Epithelial cell of proximal tubule (primary cell): ENCODE data around the gene KCNA4. TPM values are rescaled to one million over a fixed set of nuclear protein-coding genes. Genes with fewer than 3 reads are reported as not detected.
"Not testable (repeated sequence)": the region's sequence is repeated elsewhere in the genome, so short reads cannot be mapped to it uniquely, and the experiment has no call there.

Experiments
- DNase-seq: peaks from one replicate; pipeline ENCODE4 v3.0.0-alpha.2; 2011; ENCODE audit warnings: low read depth
- H3K4me3 ChIP-seq: 2 replicates; pipeline ENCODE4 v1.5.1; 2011; ENCODE audit warnings: low read depth, mild to moderate bottlenecking, low read length
- total RNA-seq: library from RNA; depleted of rRNA; stranded (reverse); fragments of >200 nt; gene quantifications from 2 replicates; pipeline ENCODE4 v1.2.3, GENCODE V29; 2015
- TF ChIP-seq, protein P1 (sequence below): conservative IDR thresholded peaks from 2 replicates; pipeline ENCODE4 v1.5.1; 2012; ENCODE audit warnings: low read depth, mild to moderate bottlenecking, low read length

Gene KCNA4
- total RNA-seq, 1 donor from 2014 or later: not detected

DNA sequence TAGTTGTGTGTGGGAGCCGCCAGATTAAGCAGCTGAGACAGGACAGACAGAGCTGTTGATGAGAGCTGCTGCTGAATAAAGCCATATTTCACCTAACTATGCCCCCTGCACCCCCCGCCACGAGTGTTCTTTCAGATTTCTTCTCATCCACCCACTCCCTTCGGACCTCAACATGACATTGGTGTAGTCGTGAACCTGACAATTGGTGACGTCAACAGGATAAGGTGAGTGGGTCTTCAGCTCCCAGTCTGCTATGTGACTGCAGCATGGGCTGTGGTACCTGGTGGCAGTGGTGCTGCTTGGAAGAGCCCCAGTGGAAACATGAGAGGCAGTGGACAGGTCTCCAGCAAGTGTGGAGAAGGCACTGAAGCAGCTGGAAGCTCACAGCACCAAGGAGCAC is 28.3 kb upstream of the KCNA4 start:
- TF ChIP-seq, protein P1, sequence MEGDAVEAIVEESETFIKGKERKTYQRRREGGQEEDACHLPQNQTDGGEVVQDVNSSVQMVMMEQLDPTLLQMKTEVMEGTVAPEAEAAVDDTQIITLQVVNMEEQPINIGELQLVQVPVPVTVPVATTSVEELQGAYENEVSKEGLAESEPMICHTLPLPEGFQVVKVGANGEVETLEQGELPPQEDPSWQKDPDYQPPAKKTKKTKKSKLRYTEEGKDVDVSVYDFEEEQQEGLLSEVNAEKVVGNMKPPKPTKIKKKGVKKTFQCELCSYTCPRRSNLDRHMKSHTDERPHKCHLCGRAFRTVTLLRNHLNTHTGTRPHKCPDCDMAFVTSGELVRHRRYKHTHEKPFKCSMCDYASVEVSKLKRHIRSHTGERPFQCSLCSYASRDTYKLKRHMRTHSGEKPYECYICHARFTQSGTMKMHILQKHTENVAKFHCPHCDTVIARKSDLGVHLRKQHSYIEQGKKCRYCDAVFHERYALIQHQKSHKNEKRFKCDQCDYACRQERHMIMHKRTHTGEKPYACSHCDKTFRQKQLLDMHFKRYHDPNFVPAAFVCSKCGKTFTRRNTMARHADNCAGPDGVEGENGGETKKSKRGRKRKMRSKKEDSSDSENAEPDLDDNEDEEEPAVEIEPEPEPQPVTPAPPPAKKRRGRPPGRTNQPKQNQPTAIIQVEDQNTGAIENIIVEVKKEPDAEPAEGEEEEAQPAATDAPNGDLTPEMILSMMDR: no peak
- DNase-seq: no peak
- no peak overlapping the region for H3K4me3 ChIP-seq

DNA sequence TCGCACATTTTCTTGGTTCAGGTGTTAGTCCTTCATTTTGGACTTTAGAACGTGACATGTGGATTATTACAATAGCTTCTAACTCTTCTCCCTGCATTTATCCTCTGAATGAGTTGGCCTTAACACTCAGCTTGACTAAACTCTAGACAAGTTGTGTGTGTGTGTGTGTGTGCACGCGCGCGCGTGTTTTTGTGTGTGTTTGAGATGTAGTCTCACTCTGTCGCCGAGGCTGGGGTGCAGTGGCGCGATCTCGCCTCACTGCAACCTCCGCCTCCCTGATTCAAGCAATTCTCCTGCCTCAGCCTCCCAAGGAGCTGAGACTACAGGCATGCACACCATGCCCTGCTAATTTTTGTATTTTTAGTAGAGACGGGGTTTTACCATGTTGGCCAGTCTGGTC is 24.3 kb upstream of the KCNA4 start:
- no peak overlapping the region for H3K4me3 ChIP-seq
- no peak for DNase-seq
- TF ChIP-seq, protein P1: no peak

DNA sequence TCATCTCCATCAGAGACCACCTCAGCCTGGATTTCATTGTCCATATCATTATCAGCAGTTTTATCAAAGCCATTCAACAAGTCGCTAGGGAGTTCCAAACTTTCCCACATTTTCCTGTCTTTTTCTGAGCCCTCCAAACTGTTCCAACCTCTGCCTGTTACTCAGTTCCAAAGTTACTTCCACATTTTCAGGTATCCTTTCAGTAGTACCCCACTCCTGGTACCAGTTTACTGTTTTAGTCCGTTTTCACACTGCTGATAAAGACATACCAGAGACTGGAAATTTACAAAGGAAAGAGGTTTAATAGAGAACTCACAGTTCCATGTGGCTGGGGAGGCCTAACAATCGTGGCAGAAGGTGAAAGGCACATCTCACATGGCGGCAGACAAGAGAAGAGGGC is 17.9 kb upstream of the KCNA4 start:
- not testable (repeated sequence) for DNase-seq, H3K4me3 ChIP-seq

DNA sequence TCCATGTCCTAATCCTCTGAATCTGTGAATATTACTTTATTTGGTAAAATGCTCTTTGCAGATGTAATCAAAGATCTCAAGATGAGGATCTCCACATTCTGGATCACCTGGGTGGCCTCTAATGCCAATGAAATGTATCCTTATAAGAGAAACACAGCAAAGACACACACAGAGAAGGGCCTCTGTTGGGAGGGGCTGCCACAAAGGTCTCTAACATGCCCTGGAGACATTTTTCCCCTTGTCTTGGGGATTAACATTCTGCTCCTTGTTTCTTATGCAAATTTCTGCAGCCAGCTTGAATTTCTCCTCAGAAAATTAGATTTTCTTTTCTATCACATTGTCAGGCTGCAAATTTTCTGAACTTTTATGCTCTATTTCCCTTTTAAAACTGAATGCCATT is 17.3 kb upstream of the KCNA4 start:
- DNase-seq, H3K4me3 ChIP-seq: not testable (repeated sequence)

DNA sequence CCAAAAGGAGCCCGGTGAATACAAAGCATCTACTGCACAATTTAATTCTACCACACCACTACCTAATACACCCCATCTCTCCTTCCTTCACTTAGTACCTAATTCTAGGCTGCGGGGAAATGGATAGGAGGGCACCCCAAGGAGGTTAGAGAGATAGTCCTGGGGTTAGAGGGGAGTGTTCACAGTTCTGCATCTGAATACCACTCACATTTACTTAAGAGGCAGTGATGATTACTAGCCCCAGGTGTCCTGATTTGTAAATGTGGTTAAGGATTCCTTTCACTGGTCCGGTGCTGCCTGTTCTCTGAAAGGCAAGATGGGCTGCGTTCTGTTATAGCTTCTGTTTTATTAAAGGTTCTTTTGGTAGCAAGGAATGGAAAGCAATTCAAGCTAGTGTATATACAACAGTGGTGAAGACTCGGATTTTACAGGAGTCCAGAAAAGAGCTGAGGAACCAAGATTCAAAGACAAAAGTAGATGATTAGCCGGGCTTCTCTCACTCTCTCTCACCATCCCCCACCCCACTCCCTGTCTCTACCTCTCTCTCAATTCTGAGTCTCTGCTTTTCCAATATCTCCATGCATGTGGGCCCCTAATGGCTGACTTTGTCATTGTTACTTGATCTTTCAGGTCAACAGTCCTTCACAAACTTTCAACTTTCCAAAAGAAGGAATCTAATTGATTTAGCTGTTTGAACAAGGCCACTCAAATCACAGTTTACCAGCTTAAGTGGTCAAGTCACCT is 8.7 kb upstream of the KCNA4 start:
- DNase-seq: no peak
- TF ChIP-seq, protein P1: no peak
- H3K4me3 ChIP-seq: no peak overlapping the region

DNA sequence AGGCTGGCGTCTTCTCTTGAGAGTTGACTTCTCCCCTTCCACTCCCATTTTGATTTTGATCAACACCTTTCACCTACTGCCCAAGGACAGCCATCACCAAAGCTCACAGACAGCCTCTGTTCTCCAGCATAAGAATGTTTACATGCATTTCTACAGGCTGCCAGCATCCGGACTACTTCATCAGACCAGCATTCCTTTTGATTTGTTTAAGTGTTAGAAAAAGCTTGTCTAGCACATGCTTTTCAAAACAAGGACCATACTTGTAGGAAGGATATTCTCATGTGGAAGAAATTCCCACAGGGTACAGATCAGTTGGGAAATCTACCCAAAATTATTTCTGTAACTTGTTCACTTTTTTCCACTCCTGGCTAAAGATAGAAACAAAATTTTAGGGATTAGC is 6.2 kb upstream of the KCNA4 start:
- H3K4me3 ChIP-seq: no peak overlapping the region
- no peak for DNase-seq

DNA sequence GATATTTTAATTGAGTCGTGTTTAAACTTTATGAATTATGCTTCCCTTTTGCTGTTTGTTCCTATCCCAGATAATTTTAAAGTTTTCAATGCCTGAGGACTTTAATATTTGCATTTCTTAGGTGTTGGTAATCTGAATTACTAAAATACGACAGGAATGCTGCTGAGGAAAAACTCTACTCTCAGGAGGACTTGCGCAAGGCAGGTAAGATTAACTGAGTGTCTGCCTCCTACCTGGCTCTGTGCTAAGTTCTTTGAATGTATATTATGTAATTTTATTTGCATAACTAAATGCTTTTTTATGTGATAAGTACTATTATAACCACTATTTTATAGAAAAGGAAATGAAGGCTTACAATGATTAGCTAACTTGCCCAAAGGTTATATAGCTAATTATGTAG is 2.7 kb upstream of the KCNA4 start:
- no peak overlapping the region for H3K4me3 ChIP-seq
- TF ChIP-seq, protein P1: no peak
- no peak for DNase-seq

More for the DNA sequence above, 6.2 kb upstream of the KCNA4 start:
- TF ChIP-seq, protein P1: no peak

DNA sequence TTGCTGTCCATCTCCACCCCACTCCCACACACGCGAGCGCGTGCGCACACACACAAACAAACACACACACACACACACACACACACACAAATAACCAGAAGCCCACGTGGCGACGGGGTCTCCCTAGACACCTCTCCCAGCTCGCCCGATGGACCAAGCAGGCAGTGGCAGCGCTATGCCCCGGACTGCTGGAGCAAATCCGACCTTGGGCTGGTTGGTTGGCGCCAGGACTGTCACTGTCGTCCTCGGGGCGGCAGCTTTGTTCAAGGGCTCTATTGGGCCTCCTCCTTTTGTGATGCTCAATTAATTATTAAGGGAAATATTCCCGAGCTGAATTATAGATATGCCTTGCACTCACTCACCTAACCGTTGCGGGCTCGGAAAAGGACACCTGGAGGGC is 1.7 kb upstream of the KCNA4 start:
- DNase-seq: no peak
- TF ChIP-seq, protein P1: no peak
- H3K4me3 ChIP-seq: no peak overlapping the region
